ENCODE results near the gene CYP4F3. TPM values are rescaled to one million over a fixed set of nuclear protein-coding genes. Genes with fewer than 3 reads are reported as not detected.

CYP4F3 gene
- total RNA-seq, 4 donors from 2014 or later, result 0.08 to 5.3 (median 0.81) TPM; not detected in 1

DNA sequence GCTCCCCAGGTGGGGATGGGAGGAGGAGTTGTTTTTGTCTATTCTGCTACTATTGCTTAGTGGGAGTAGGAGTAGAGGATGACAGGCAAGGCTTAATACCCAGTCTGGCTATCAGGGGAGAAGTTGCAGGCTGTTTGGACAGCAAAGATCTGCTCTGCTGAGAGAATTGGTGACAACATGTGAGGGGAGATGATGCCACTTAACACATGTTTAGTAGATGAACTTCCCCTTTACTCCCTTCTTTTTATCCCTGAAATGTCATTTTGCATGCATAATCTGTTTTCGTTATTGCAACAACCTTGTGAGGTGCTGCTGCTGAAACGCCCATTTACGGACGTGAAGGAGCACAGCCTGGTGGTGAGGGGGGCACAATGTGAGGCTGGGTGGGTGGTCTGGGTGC lies 29.2 kb downstream of the CYP4F3 start:
- Histone ChIP-seq H3K4me3 (no peak overlapping the region), H3K9me3 (no peaks in the 10 kb centered on the region), H3K36me3 (no peaks in the 10 kb centered on the region), H3K4me1 (peaks cover 0 to 21% (median 9%) of the 10 kb centered on the region in 3 donors), H3K27ac (no peak overlapping the region), H3K27me3 (peaks cover 20% of the 10 kb centered on the region)
- no peak for TF ChIP-seq EP300 (IDR thresholded peaks at IDR 0.05)
- no peak for TF ChIP-seq POLR2AphosphoS5 (IDR thresholded peaks at IDR 0.05)
- no peak for TF ChIP-seq POLR2A (IDR thresholded peaks at IDR 0.05)
- TF ChIP-seq, protein P1, sequence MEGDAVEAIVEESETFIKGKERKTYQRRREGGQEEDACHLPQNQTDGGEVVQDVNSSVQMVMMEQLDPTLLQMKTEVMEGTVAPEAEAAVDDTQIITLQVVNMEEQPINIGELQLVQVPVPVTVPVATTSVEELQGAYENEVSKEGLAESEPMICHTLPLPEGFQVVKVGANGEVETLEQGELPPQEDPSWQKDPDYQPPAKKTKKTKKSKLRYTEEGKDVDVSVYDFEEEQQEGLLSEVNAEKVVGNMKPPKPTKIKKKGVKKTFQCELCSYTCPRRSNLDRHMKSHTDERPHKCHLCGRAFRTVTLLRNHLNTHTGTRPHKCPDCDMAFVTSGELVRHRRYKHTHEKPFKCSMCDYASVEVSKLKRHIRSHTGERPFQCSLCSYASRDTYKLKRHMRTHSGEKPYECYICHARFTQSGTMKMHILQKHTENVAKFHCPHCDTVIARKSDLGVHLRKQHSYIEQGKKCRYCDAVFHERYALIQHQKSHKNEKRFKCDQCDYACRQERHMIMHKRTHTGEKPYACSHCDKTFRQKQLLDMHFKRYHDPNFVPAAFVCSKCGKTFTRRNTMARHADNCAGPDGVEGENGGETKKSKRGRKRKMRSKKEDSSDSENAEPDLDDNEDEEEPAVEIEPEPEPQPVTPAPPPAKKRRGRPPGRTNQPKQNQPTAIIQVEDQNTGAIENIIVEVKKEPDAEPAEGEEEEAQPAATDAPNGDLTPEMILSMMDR (IDR thresholded peaks at IDR 0.05), result no peak
- 33 to 56% methylated on average over 1 to 2 of the region's 4 CpGs for WGBS, 2 donors (ENCODE audit: low coverage in 1 of 2)
- ATAC-seq, result no peak

DNA sequence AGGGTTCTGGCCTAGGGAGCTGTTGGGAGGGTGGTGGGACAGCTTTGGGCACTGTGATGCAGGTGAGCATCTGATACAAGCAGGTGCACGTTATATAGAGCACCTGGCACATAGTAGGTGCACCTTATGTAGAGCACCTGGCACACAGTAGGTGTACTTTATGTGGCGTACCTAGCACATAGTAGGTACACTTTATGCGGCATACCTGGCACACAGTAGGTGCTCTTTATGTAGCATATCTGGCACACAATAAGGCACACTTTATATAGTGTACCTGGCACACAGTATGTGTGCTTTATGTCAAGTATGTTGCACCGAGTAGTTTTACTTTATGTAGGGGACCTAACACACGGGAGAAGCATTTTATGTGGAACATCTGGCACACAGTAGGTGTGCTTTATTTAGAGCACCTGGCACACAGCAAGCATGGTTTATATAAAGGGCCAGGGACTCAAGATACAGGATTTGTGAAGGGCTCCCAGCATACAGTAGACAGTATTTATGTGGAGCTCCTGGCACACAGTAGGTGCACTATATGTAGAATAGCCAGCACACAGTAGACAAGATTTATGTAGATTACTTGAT lies 30.6 kb downstream of the CYP4F3 start:
- no peak overlapping the region for H3K4me3 ChIP-seq
- H3K27ac ChIP-seq, result no peak overlapping the region
- WGBS, 2 donors (ENCODE audit: low coverage in 1 of 2), result 14 to 73% methylated on average over 1 to 5 of the region's 5 CpGs
- peaks cover 0 to 21% (median 9%) of the 10 kb centered on the region in 3 donors for H3K4me1 ChIP-seq
- no peaks in the 10 kb centered on the region for H3K36me3 ChIP-seq
- H3K27me3 ChIP-seq, result peaks cover 10% of the 10 kb centered on the region
- TF ChIP-seq POLR2A (IDR thresholded peaks at IDR 0.05) (no peak), EP300 (IDR thresholded peaks at IDR 0.05) (no peak), POLR2AphosphoS5 (IDR thresholded peaks at IDR 0.05) (no peak)
- TF ChIP-seq, protein P1 (IDR thresholded peaks at IDR 0.05), result no peak
- no peaks in the 10 kb centered on the region for H3K9me3 ChIP-seq
- ATAC-seq, result no peak

DNA sequence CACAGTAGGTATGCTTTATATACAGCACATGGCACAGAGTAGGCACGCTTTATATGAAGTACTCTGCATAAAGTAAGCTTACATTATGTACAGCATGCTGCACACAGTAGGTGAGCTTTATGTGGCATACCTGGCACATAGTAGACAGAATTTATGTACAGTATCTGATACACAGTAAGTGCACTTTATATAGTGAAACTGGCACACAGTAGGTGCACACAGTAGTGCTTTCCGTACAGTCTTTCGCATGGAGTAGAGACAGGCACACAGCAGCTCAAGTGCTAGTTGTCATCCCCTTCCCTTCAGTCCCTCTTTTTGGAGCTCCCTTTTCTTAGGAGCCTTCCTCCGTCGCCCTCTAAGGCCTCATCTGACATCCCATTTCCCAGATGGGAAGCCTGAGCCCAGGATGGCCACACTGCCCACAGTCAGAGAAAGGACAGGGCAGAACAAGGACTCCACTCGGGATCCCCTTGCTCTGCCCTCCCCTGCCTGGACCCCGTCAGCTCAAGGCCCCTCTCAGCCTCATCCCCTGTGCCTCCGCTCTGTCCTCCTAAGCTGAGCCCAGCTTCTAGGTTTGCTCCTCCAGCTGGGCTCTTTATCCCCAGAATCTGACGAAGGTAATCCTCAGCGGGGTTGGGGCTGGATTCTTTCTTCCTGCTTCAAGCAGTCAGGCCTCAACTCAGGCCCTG lies 31.3 kb downstream of the CYP4F3 start:
- H3K4me3 ChIP-seq, result no peak overlapping the region
- TF ChIP-seq POLR2A (IDR thresholded peaks at IDR 0.05) (no peak), POLR2AphosphoS5 (IDR thresholded peaks at IDR 0.05) (no peak), EP300 (IDR thresholded peaks at IDR 0.05) (no peak)
- TF ChIP-seq, protein P1 (IDR thresholded peaks at IDR 0.05), result no peak
- H3K4me1 ChIP-seq, result peaks cover 0 to 21% (median 9%) of the 10 kb centered on the region in 3 donors
- H3K27ac ChIP-seq, result peak overlapping the region in 3 of 4 donors; percentile 56 to 68 (median 64)
- no peaks in the 10 kb centered on the region for H3K36me3 ChIP-seq
- H3K27me3 ChIP-seq, result peaks cover 3% of the 10 kb centered on the region
- WGBS, 2 donors (ENCODE audit: low coverage in 1 of 2), result 31 to 41% methylated on average over 6 to 8 of the region's 10 CpGs
- H3K9me3 ChIP-seq, result no peaks in the 10 kb centered on the region
- ATAC-seq, result no peak

DNA sequence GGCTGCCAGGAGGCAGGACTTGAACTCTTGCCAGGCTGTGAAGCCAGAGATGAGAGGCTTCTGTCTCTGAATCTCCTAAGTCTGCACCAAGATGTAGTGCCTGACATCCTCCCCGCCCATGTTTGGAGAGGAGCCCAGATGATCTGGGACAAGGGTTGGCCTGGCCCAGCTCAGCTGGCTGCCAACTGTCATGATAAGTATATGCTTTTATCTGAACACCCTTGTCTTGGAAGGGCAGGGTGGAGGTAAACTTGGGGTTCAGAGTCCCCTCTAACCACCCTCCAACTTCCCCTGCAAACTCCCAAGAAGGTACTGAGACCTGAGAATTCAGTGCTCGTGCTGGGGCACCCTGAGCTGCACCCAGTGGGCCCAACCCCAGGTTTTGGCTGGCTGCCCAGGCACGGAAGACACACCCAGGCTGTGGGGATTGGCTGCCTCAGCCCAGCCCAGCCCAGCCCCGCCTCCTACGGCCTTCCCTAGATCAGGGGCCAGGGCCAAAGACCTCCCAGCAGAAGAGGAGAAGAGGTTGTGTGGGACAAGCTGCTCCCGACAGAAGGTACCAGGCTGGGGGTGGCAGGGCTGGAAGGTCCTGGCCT lies 32.0 kb downstream of the CYP4F3 start, which contains the start of gene CYP4F12:
CYP4F12 (plus strand) TSS at position 508 of the 596 bp plus-strand sequence. CDS start 443 bp downstream, outside the sequence.
- no peaks in the 10 kb centered on the region for H3K9me3 ChIP-seq
- TF ChIP-seq POLR2AphosphoS5 (IDR thresholded peaks at IDR 0.05) (peak; percentile 25), EP300 (IDR thresholded peaks at IDR 0.05) (no peak)
- H3K27me3 ChIP-seq, result no peaks in the 10 kb centered on the region
- ATAC-seq, result peak; percentile 91
- 0% methylated on average over 1 of the region's 6 CpGs; no CpG with 5 or more reads in 1 of the 2 donors for WGBS, 2 donors (ENCODE audit: low coverage in 1 of 2)
- H3K4me3 ChIP-seq, result peak within 1 kb of the TSS in 1 of 2 donors; percentile 18
- H3K27ac ChIP-seq, result peak within 1 kb of the TSS in 3 of 4 donors; percentile 56 to 68 (median 64)
- H3K4me1 ChIP-seq, result peaks cover 0 to 21% (median 9%) of the 10 kb centered on the region in 3 donors
- no peaks in the 10 kb centered on the region for H3K36me3 ChIP-seq

DNA sequence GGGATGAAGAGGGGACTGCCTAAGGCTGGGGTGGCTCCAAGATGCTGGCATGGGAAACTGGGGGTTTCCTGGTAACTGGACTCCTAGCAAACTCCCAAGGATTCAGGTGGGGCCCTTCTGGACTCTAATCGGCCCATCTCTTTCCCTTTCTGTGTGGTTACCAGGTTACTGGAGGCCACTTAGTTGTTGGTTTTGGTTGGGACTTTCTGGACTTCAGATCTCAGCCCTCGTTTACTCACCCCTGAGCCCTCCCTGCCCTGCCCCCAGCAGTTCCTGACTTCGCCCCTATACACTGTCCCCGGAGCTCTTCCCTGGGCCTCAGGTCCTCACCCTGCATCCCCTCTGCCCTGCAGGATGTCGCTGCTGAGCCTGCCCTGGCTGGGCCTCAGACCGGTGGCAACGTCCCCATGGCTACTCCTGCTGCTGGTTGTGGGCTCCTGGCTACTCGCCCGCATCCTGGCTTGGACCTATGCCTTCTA lies 32.5 kb downstream of the CYP4F3 start:
- TF ChIP-seq EP300 (IDR thresholded peaks at IDR 0.05) (no peak), POLR2AphosphoS5 (IDR thresholded peaks at IDR 0.05) (no peak), POLR2A (IDR thresholded peaks at IDR 0.05) (no peak)
- TF ChIP-seq, protein P1 (IDR thresholded peaks at IDR 0.05), result no peak
- peak overlapping the region in 3 of 4 donors; percentile 56 to 68 (median 64) for H3K27ac ChIP-seq

More for the DNA sequence above, 32.5 kb downstream of the CYP4F3 start:
- Histone ChIP-seq H3K4me3 (peak overlapping the region in 1 of 2 donors; percentile 18), H3K36me3 (peaks cover 0 to 3% of the 10 kb centered on the region in 2 donors), H3K9me3 (no peaks in the 10 kb centered on the region), H3K4me1 (peaks cover 0 to 21% (median 9%) of the 10 kb centered on the region in 3 donors), H3K27me3 (no peaks in the 10 kb centered on the region)
- WGBS, 2 donors (ENCODE audit: low coverage in 1 of 2), result 0 to 20% methylated on average over 1 to 6 of the region's 9 CpGs
- ATAC-seq, result no peak

All from gastroesophageal sphincter (tissue), 4 donors.